T1000 (cell line): ENCODE results near the gene MBLAC1.
A peak's percentile ranks its signal among the peaks of the same experiment; 100 is the strongest.

Experiments
- DNase-seq: peaks from one replicate; lab custom pipeline; 2025; ENCODE audit warnings: mixed read lengths; lab: John Stamatoyannopoulos, UW

MBLAC1 gene, protein sequence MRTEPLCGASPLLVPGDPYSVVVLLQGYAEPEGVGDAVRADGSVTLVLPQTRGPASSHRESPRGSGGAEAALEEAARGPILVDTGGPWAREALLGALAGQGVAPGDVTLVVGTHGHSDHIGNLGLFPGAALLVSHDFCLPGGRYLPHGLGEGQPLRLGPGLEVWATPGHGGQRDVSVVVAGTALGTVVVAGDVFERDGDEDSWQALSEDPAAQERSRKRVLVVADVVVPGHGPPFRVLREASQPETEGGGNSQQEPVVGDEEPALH

DNA sequence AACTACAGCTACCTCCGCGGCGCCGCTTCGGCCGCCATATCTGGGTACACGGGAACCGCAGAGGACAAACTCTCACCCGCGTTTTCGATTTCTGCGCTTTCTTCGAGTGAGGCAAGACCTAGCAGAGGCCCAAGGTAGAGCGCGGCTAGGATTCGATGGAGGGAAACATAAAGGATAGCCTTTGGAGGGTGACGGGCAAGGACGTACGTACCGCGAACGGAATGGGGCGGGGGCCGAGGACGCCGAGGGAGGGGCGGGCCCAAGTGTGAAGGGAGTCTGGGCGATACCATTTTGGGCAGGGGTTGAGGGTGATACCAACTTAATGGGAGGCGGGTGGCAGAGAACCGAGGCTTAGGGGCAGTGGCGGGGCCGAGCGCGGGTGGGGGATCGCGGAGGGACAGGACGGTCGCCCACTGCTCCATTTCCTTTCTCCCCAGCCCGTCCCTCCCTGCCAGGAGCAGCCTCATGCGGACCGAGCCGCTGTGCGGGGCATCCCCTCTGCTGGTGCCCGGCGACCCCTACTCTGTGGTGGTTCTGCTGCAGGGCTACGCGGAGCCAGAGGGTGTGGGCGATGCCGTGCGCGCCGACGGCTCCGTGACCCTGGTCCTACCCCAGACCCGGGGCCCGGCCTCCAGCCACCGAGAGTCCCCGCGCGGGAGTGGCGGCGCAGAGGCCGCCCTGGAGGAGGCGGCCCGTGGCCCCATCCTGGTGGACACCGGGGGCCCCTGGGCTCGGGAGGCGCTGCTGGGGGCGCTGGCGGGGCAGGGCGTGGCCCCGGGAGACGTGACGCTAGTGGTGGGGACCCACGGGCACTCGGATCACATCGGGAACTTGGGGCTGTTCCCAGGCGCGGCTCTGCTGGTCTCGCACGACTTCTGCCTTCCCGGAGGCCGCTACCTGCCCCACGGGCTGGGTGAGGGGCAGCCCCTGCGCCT, at the start of gene MBLAC1:
Gene MBLAC1 (plus strand): TSS at position 37 of the 935 bp plus-strand sequence. CDS start 429 bp downstream, at position 466.
- DNase-seq, result peak; percentile 76

DNA sequence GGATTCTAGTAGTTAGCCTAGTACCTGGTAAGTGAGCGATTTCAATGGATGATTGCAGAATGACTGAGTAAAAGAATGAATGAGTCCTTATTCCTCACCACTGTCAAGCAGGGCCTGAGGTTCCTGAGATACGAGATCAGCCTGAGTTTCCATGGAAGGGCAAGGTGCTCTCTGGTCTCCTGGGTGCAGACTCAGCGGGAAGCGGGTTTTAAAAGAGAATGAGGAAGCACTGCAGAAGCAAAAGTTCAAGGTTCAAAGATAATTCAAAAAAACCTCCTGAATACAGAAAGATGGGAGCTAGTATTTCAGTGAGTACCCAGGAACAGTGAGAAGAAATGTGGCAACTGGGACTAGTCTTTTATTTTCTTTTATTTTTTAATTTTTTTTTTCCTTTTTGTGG, 49.6 kb upstream of the MBLAC1 start:
- no peak for DNase-seq

DNA sequence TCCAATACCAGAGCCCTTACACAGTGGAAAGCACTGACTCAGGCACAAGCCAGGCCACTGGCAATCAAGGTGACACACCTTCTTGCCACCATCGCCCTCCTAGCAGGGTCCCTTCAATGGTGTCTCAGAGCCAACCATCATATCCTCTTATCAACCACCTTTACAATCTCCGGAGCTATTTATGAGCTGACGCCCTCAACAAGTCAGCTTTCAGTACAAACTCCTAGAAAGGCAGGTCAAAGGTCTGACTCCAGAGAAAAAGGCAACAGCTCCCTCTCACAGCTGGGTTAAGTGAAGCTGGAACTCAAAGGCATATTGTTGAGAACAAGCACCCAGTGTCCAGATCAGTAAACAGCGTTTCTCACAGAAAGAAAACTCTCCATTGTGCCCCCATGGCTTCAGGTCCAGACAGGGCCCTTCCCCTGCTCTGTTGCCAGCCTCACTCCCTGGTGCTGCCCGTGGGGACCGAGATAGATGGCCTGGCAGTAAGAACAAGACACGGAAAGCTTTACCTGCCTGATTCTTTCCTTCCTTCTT, 47.7 kb upstream of the MBLAC1 start:
- no peak for DNase-seq

DNA sequence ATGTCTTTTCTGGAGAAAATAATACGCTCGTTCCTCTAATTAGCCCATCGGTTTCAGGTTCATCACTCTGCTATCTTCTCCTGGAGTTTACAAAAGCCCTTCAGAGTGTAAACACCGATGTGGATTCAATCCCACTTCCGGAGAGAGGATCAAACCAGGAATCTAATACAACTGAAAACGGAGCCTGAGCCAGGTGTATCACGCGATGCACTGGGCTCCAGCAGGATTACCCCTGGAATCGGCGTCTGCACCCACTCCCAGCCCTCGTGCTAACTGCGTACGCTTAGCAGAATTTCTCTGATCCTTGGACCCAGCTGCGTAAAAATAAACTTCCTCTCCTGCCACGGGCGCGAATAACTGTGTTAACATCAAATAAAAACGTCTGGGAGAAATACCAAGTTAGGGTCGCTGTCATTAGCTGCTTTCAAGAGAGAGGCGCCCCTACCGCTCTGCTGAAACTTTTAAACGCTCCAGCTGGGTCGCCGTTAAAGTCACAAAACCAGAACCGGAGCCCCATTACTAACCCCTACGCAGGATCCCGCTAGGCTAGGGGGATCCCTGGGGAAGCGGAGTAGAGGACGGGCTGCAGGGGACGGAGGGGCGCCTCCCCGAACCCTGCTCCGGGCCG, 45.7 kb upstream of the MBLAC1 start:
- DNase-seq, result no peak

DNA sequence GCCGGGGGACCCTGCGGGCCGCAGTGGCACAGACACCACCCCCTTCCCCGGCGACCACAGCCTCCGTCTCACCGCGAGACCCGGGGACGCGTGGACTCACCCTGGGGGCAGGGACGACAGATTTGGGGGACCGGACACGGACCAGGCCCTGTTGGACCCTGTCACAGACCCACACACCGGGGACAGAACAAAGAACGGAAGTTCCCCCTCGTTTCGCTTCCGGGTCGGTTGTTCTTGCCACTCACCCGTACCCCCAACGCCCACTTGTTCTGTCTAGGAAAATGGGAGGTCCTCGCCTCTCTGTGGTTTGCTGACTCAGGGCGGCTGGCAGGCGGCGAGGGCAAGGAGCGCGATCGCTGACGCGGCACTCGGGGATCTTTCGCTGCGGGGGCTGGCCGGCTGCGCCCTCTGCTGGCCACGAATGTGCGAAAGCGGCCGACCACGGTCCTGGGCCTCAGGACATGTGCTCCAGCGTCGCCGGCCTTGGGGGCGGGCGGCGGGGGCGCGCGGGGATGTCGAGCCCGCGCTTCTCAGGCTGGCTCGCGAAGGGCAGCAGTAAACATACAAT, 45.1 kb upstream of the MBLAC1 start, which contains the start of gene ZNF3:
Gene ZNF3 (minus strand): TSS at position 189 of the 568 bp plus-strand sequence. CDS start 4,366 bp downstream, outside the sequence.
- DNase-seq, result peak; percentile 91

DNA sequence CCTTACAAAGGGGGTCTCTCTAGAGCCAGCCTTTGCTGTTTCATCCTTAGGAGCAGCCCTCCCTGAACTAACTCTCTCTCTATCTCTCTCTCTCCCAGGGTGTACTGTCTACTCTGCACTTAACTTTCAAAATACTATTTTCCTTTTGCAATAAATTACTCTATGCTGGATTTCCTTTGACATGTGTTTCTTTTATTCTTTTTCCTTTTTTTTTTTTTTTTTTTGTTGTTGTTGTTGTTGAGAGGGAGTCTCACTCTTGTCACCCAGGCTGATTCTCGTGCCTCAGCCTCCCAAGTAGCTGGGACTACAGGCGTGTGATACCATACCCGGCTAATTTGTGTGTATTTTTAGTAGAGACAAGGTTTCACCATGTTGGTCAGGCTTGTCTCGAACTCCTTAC, 43.8 kb upstream of the MBLAC1 start:
- no peak for DNase-seq

DNA sequence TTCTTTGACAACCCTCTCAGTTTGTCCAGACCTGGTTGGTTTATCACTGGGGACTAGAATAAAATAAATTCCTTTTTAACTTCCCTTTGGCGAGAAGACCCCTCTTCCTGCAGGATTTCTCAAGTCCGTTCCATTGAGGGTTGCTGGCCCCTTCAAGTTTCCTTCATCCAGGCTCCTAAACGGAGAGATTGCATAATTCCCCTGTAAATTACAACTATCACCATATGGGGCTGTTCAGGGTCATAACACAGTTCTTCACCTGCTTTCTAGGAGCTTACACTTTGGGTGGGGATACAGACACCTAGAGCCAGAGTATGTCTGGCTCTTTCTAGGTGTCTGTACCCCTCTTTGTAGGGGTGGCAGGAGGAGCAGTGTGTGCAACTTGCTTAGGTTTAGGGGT, 41.3 kb upstream of the MBLAC1 start:
- no peak for DNase-seq

DNA sequence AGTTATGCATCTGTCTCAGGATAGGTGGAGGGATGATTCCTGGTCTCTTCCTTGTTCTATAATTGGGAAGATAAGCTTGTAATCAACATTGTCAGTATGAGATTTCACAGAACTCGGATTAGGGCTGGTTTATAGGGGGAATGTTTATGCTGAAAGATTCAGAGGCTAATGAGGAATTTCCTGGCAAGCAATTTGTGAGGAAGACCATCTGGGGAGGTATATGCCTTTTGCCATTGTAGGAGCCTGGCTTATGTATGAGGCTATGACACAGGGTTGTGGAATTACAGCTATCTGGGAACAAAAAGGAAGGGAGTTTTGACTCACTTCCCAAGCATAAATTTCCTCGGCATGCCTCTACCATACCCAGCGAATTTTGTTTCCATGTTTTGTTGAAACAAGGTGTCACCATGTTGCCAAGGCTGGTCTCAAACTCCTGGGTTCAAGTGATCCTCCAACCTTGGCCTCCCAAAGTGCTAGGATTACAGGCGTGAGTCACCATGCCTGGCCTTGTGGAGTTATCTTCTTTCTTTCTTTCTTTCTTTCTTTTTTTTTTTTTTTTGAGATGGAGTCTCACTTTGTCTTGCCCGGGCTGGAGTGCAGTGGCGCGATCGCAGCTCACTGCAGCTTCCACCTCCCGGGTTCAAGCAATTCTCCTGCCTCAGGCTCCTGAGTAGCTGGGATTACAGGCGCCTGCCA, 39.6 kb upstream of the MBLAC1 start:
- peak; percentile 8 for DNase-seq

DNA sequence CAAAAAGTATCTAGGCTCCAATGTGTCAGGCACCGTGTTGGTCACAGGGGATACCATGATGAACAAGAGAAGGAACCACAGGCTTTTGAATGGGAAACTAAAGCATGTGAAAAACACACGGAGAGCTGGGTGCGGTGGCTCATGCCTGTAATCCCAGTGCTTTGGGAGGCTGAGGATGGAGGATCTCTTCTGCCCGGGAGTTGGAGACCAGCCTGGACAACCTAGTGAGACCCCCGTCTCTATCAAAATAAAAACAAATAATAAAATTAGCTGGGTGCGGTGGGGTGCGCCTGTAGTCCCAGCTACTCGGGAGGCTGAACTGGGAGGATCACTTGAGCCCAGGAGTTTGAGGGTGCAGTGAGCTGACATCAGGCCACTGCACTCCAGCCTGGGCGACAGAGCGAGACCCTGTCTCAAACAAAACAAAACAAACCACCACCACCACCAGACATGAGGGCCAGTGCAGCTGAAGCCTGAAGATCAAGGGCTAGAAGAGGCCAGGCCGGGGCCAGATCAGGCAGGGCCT, 38.6 kb upstream of the MBLAC1 start:
- DNase-seq, result no peak

DNA sequence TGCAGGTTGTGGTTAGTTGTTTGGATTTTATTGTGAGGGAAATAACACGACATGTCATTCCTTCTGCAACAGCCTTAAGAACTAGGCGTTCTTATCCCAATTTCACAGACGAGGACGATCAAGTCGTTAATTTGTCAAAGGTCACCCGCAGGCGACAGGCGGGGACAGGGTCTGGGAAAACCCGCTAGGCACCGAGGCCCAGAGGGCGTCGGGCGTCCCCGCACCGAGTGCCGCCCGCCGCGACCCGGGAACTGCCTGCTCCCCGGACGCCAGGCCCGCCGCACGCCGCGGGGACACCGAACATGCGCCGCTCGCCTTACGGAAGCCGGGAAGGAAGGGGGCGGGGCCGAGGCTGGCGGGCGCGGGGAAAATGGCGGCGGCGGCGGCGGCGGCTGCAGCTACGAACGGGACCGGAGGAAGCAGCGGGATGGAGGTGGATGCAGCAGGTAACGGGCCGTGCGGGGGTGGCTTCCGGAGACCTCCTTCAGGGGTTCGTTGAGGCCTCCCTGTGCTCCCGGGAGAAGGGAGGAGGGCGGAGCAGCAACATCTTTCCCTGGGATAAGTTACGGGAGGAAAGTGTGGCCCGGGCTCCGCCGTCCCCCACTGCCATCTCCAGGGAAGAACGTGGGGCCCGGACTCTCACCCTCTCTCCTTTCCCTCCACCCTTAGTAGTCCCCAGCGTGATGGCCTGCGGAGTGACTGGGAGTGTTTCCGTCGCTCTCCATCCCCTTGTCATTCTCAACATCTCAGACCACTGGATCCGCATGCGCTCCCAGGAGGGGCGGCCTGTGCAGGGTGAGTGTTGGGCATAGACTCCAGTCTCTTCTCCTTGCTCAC, 37.9 kb upstream of the MBLAC1 start, which contains the start of gene COPS6:
Gene COPS6 (plus strand): TSS at position 349 of the 837 bp plus-strand sequence. CDS start 22 bp downstream, at position 371.
- DNase-seq, result peak; percentile 42

DNA sequence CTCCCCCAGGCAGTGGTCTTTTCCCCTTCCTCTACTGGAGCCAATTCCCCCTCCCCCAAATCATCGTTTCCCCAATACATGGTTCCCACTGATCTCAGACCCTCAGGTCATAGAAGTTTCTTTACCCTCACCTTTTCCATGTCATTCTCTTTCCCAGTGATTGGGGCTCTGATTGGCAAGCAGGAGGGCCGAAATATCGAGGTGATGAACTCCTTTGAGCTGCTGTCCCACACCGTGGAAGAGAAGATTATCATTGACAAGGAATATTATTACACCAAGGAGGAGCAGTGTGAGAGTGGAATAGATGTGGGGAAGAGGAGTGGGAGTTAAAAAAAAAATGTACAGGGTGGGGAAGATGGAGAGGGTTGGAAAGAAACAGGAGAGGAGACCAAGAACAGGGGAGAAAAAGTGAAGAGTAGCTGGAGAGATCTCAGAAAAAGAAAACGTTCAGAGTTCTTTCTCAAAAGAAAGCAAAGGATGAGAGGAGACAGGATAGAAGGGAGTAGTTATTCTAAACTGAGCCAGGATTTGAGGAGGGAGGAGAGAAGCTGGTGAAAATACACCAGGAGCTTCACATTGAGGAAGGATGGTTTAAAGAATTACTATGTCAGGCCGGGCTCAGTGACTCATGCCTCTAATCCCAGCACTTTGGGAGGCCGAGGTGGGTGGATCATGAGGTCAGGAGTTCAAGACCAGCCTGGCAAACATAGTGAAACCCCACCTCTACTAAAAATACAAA, 37.1 kb upstream of the MBLAC1 start:
- no peak for DNase-seq

DNA sequence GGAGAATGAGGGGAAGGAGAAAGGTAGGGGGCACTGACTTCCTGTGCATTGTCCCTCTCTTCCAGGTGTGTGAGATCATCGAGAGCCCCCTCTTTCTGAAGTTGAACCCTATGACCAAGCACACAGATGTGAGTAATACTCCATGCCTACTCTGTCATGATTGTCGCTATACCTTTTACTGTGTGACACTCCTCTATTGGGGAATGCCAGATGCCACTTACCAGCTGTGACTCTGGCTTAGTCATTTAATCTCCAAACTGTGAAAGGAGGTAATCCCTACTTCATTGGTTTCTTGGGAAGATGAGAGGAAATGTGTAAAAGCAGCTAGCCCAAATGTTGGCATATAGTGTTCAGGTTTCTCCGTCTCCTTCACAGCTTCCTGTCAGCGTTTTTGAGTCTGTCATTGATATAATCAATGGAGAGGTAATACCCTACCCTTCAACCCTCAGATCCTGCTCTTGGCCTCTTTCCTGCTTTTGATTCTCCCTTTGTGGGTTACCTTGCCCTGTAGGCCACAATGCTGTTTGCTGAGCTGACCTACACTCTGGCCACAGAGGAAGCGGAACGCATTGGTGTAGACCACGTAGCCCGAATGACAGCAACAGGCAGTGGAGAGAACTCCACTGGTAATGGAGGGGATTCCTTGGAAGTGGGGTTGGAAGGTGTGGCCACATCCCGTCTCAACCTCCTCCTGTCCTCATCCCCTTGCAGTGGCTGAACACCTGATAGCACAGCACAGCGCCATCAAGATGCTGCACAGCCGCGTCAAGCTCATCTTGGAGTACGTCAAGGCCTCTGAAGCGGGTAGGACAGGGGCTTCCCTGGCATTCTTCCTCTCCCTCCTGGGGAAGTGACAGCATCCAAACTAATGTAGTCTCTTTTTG, 36.0 kb upstream of the MBLAC1 start:
- no peak for DNase-seq

DNA sequence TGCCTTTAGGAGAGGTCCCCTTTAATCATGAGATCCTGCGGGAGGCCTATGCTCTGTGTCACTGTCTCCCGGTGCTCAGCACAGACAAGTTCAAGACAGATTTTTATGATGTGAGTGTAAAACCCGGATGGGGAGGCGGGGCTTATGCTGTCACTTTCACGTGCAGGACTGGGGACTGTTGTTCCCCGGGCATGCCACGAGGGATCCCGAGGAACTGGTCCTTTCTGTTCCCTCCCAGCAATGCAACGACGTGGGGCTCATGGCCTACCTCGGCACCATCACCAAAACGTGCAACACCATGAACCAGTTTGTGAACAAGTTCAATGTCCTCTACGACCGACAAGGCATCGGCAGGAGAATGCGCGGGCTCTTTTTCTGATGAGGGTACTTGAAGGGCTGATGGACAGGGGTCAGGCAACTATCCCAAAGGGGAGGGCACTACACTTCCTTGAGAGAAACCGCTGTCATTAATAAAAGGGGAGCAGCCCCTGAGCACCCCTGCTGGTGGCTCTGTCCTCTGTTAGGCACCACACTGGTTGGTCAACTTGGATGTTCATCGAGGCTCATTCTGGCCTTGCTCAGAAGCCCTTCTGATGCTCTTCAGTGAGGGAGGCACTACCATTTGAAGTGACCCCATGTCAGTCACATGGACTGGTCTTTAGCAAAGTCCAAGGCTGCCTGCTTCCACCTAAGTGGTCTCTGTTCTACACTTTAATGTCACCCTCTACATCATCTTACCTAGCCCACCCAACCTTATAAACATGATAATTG, 35.2 kb upstream of the MBLAC1 start:
- no peak for DNase-seq

DNA sequence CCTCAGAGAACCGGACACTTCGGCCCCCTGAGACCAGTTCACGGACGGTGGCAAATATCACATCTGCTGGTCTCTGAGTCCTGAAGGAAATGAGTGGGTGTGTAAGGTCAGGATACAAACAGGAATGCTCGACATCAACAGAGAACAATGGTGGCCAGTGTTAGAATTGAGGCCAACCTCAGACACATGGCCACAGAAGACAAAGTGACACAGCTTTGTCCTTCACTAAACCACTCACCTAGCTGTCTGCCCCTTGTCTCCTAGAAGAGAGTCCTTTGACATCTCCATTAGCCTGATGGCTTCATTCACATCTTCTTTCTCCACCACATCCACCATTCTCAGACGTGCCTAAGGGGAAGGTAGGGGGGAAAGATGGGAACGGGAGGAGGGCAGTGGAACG, 33.7 kb upstream of the MBLAC1 start:
- no peak for DNase-seq

DNA sequence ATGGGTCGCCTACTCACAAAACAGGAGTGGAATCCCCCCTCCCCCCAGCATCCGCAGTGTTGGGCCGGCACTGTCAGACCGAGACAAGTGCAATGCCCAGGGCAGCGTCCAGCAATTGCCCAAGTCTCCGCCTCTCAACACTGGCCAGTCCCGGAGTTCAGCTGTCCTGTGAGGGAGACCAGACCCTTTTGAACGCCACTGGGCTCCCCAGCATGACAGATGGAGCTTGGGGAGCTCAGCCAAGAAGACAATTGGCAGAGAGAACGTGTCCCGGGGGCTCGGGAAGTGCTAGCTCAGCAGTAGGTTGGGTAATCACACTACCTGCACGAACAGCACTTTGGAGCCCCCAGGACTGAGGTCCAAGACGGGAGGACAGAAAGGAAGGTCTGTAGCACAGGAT, 33.3 kb upstream of the MBLAC1 start:
- DNase-seq, result no peak

DNA sequence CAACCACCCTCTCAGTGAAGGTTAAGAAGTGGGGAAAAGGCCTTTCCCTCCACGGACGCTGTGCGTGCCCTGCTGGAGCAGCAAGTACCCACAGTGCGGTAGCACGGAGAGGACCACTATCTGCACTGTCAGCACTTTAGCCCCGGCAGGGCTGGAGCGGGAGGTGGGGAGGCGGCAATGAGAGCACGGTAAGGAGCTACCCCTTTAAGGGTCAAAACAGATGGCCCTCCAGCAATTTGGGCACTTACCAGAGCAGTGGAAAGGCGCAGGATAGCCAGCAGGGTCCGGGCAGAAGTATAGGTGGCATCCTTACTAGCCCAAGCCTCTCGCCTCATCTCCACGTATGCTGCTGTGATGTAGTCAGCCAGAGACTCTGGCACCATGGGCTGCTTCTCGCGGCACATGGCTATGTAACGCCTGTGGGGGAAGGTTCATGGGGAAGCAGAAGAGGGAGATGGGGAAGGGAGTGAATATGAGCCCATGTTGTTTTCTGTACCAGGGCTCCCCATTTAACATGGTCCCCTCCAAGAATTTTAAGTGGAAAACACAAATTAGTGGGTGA, 32.8 kb upstream of the MBLAC1 start:
- DNase-seq, result no peak

DNA sequence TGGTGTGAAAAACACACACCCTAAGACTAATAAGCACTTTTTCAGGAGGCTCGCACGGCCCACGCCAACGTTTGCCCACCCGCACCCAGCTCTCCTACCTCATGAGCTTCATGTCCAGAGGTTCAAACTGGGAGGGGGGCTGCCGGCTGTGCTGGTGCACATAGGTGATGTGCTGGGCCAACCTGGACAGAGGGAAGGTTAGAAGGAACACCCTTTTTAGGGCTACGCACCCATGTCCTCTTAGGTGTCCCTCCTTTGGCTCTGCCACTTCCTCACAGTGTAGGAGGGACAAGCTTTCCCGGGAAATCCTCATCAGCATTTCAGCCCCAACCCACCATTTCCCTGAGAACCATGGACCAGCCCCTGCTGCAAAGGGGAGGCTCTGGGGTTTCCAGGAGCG, 31.5 kb upstream of the MBLAC1 start:
- DNase-seq, result no peak
